HepG2 (cell line): ENCODE data around the gene KRTAP19-1. TPM values are rescaled to one million over a fixed set of nuclear protein-coding genes. Genes with fewer than 3 reads are reported as not detected.
"Not testable (repeated sequence)": the region's sequence is repeated elsewhere in the genome, so short reads cannot be mapped to it uniquely, and the experiment has no call there.

Experiments used
- ATAC-seq: fragments of 200-7000 bp; cut with Tn5 transposase; 3 replicates; pipeline ENCODE4 v1.9.1; 2020; ENCODE audit warnings: mild to moderate bottlenecking, moderate library complexity
- BruUV-seq: library from RNA; stranded (reverse); fragments of 400-500 nt; replicated peaks from 2 replicates; lab custom pipeline; 2021; lab: Mats Ljungman, UMichigan
- CTCF ChIA-PET: fragments of 300-600 bp; formaldehyde crosslinking; extraction: SDS; loops from one replicate; lab custom pipeline; 2021; ENCODE audit warnings: low total read pairs, inconsistent platforms, low intra/inter-chr PET ratio; lab: Yijun Ruan, JAX
- POLR2A ChIA-PET: fragments of 350-600 bp; sonication (Branson Sonifier 250); formaldehyde crosslinking; loops from one replicate; lab custom pipeline; 2020; ENCODE audit warnings: antibody characterized with exemption, inconsistent platforms; lab: Yijun Ruan, JAX
- DNase-seq: peaks from one replicate; pipeline ENCODE4 v3.0.0-alpha.2; 2015; ENCODE audit warnings: low spot score
- FAIRE-seq: peaks from 3 replicates; lab custom pipeline; 2011; peaks lifted over from hg19 to GRCh38; lab: Jason Lieb, UNC
- H2AFZ ChIP-seq: one replicate; pipeline ENCODE4 v1.6.1; 2011; ENCODE audit warnings: low read length, inconsistent platforms
- H3K27ac ChIP-seq: fragments of 300-600 bp; 3 replicates; pipeline ENCODE4 v1.8.0; 2011; ENCODE audit warnings: mixed run types, mild to moderate bottlenecking, mixed read lengths, low read length, inconsistent platforms; ENCODE audit not compliant: insufficient read depth; ENCODE audit errors: extremely low read length
- H3K27me3 ChIP-seq, 2 experiments: fragments of 200-600 bp in 1 of 2; 2 replicates in 1 of 2; 3 replicates in 1 of 2; pipeline versions ENCODE4 v1.6.0 to v1.8.0; 2011; ENCODE audit warnings: low read length in 2 of 2, mild to moderate bottlenecking in 2 of 2, moderate library complexity in 2 of 2, inconsistent platforms in 1 of 2; ENCODE audit not compliant: insufficient read depth in 2 of 2, control insufficient read depth in 1 of 2
- H3K36me3 ChIP-seq, 2 experiments: fragments of 200-600 bp in 1 of 2; replicated peaks in 1 of 2; 2 replicates in 1 of 2; 3 replicates in 1 of 2; pipeline versions ENCODE4 v1.5.1 to v1.8.0; 2011; ENCODE audit warnings: low read length in 2 of 2, inconsistent platforms in 1 of 2; ENCODE audit not compliant: insufficient read depth in 2 of 2, control insufficient read depth in 1 of 2
- H3K4me1 ChIP-seq: 2 replicates; pipeline ENCODE4 v1.5.1; 2012; ENCODE audit warnings: low read length, inconsistent platforms; ENCODE audit not compliant: insufficient read depth
- H3K4me2 ChIP-seq: 2 replicates; pipeline ENCODE4 v1.6.0; 2011; ENCODE audit warnings: low read depth, low read length, inconsistent platforms
- H3K4me3 ChIP-seq, 3 experiments: fragments of 200-600 bp in 1 of 3; sonication (generic), shearing (Covaris generic) in 1 of 3; replicated peaks in 1 of 3; 2 replicates each; pipeline ENCODE4 v1.5.1; 2011 to 2016; ENCODE audit warnings: low read length in 3 of 3, inconsistent platforms in 2 of 3, low read depth in 2 of 3, mild to moderate bottlenecking in 2 of 3, control low read depth in 1 of 3, mixed read lengths in 1 of 3; ENCODE audit not compliant: insufficient read depth in 1 of 3
- H3K79me2 ChIP-seq: one replicate; pipeline ENCODE4 v1.6.1; 2011; ENCODE audit warnings: low read length, inconsistent platforms; ENCODE audit not compliant: insufficient read depth
- H3K9ac ChIP-seq: 2 replicates; pipeline ENCODE4 v1.6.0; 2011; ENCODE audit warnings: mild to moderate bottlenecking, low read depth, low read length, inconsistent platforms; ENCODE audit not compliant: insufficient read depth
- H3K9me3 ChIP-seq: 2 replicates; pipeline ENCODE4 v1.5.1; 2012; ENCODE audit warnings: mild to moderate bottlenecking, low read length
- H4K20me1 ChIP-seq: 2 replicates; pipeline ENCODE4 v1.6.0; 2011; ENCODE audit warnings: inconsistent platforms, mild to moderate bottlenecking, low read length, moderate library complexity; ENCODE audit not compliant: insufficient read depth
- CBX1 ChIP-seq: IDR thresholded peaks from one replicate; pipeline ENCODE4 v1.6.1; 2016; ENCODE audit warnings: antibody characterized with exemption, low read depth
- FLYWCH1 ChIP-seq: sonication (generic); formaldehyde crosslinking; IDR thresholded peaks from 2 replicates; pipeline ENCODE4 v1.8.1; 2023; ENCODE audit warnings: mild to moderate bottlenecking, missing genetic modification reagents
- FOXA3 ChIP-seq: IDR thresholded peaks from 2 replicates; pipeline ENCODE4 v1.6.1; 2016; ENCODE audit warnings: missing genetic modification reagents, missing compliant biosample characterization
- FOXJ3 ChIP-seq: sonication (generic); formaldehyde crosslinking; IDR thresholded peaks from 2 replicates; pipeline ENCODE4 v1.4.0; 2020; ENCODE audit warnings: missing genetic modification reagents, mild to moderate bottlenecking, borderline replicate concordance
- MEIS1 ChIP-seq: sonication (generic); formaldehyde crosslinking; IDR thresholded peaks from 2 replicates; pipeline ENCODE4 v1.9.0; 2021; ENCODE audit warnings: mild to moderate bottlenecking, missing genetic modification reagents, moderate library complexity, borderline replicate concordance
- NR0B2 ChIP-seq: sonication (generic); formaldehyde crosslinking; IDR thresholded peaks from 2 replicates; pipeline ENCODE4 v1.4.0; 2020; ENCODE audit warnings: mild to moderate bottlenecking, missing genetic modification reagents
- ZNF235 ChIP-seq: sonication (generic); formaldehyde crosslinking; IDR thresholded peaks from 2 replicates; pipeline ENCODE4 v1.8.1; 2023; ENCODE audit warnings: mild to moderate bottlenecking, missing genetic modification reagents, borderline replicate concordance
- ZNF331 ChIP-seq: sonication (generic); formaldehyde crosslinking; IDR thresholded peaks from 2 replicates; pipeline ENCODE4 v1.4.0; 2020; ENCODE audit warnings: missing genetic modification reagents
- ZNF431 ChIP-seq: sonication (generic); formaldehyde crosslinking; IDR thresholded peaks from 2 replicates; pipeline ENCODE4 v1.9.0; 2022; ENCODE audit warnings: missing genetic modification reagents, low read depth, mild to moderate bottlenecking, borderline replicate concordance
- ZNF501 ChIP-seq: sonication (generic); formaldehyde crosslinking; IDR thresholded peaks from 2 replicates; pipeline ENCODE4 v1.5.1; 2020; ENCODE audit warnings: mild to moderate bottlenecking, moderate library complexity, missing genetic modification reagents
- ZNF614 ChIP-seq: IDR thresholded peaks from 2 replicates; pipeline ENCODE4 v1.6.1; 2018; ENCODE audit warnings: missing biosample characterization, missing genetic modification reagents, inconsistent platforms, borderline replicate concordance
- WGBS: methylation state at CpG from one replicate; pipeline ENCODE4 v1.1.6; 2017; ENCODE audit warnings: low lambda C conversion rate; 5-methylcytosine and 5-hydroxymethylcytosine counted together
- in situ Hi-C: cut with HindIII; loops from 2 replicates; pipeline ENCODE4 v1.10.0; 2017; ENCODE audit warnings: low pct_unique_long_range_greater_than_20kb; ENCODE audit not compliant: extremely low pct_ligation_motif_present
- intact Hi-C: fragments of 100-400 bp; cut with micrococcal nuclease; formaldehyde crosslinking; loops from one replicate; pipeline ENCODE4 v1.10.0; 2022; ENCODE audit not compliant: unreplicated experiment
- polyA plus RNA-seq, 8 experiments: library from polyadenylated mRNA; depleted of rRNA in 3 of 8; stranded (reverse) in 7 of 8; unstranded in 1 of 8; fragments of >200 nt; fragmentation: Illumina TruSeq in 4 of 8; extraction: Trizol in 4 of 8; gene quantifications; 2 replicates each; pipeline versions ENCODE4 v1.2.1 to v1.2.3, GENCODE V29; 2011 to 2016; ENCODE audit warnings: low read depth in 4 of 8, missing spikeins in 1 of 8, mixed read lengths in 1 of 8; ENCODE audit not compliant: insufficient read depth in 1 of 8
- total RNA-seq, 5 experiments: library from RNA; depleted of rRNA; stranded (reverse); fragments of >200 nt; fragmentation: Illumina TruSeq; extraction: Trizol; gene quantifications; 2 replicates each; pipeline ENCODE4 v1.2.3, GENCODE V29; 2016; ENCODE audit warnings: low read depth in 1 of 5

KRTAP19-1 gene
- total and polyA plus RNA-seq, 2 of the 13 experiments (the other 11 are each of a cell fraction or from before 2014, with no cell fraction given) = not detected

GRCh38 chr21:30518876-30519275 lies 38.7 kb upstream of the KRTAP19-1 start:
- no peak for ATAC-seq
- TF ChIP-seq NR0B2 (CRISPR knock-in tag) = no peak
- no peak for TF ChIP-seq CBX1
- TF ChIP-seq ZNF331 (CRISPR knock-in tag) = no peak
- Histone ChIP-seq H4K20me1 (no peaks in the 10 kb centered on the region), H3K27me3 (no peaks in the 10 kb centered on the region), H3K79me2 (no peaks in the 10 kb centered on the region), H3K4me3 (no peak overlapping the region), H3K27ac (no peak overlapping the region), H2AFZ (no peak overlapping the region), H3K9me3 (peaks cover 95% of the 10 kb centered on the region), H3K4me2 (no peak overlapping the region), H3K4me1 (no peaks in the 10 kb centered on the region), H3K9ac (no peak overlapping the region), H3K36me3 (no peaks in the 10 kb centered on the region)
- no TSS peak for BruUV-seq
- in situ Hi-C loops (no loop called here), intact Hi-C loops (no loop called here)
- POLR2A ChIA-PET = no interaction called here
- CTCF ChIA-PET = no interaction called here
- FAIRE-seq = no peak
- DNase-seq = no peak
- 86% methylated on average over 1 of the region's 1 CpG for WGBS

- no peaks in the 10 kb centered on the region for H3K36me3 ChIP-seq
- DNase-seq (no peak), ATAC-seq (no peak), FAIRE-seq (no peak)
- H3K79me2 ChIP-seq = no peaks in the 10 kb centered on the region
- no peak overlapping the region for H3K9ac ChIP-seq
- H2AFZ ChIP-seq = no peak overlapping the region
- no peaks in the 10 kb centered on the region for H3K4me1 ChIP-seq
- no peak overlapping the region for H3K4me3 ChIP-seq
- BruUV-seq = no TSS peak
- intact Hi-C loops = no loop called here
- H3K27ac ChIP-seq = no peak overlapping the region
- no peaks in the 10 kb centered on the region for H3K27me3 ChIP-seq
- no peak overlapping the region for H3K4me2 ChIP-seq
- 0% methylated on average over 1 of the region's 1 CpG for WGBS
- no peak for TF ChIP-seq CBX1
- no peak for TF ChIP-seq MEIS1
- TF ChIP-seq FOXA3 (CRISPR knock-in tag) = no peak
- TF ChIP-seq ZNF614 (CRISPR knock-in tag) = no peak
- no peak for TF ChIP-seq ZNF235 (CRISPR knock-in tag)
- TF ChIP-seq FLYWCH1 (CRISPR knock-in tag) = no peak
- TF ChIP-seq ZNF431 (CRISPR knock-in tag) = no peak
- no peak for TF ChIP-seq ZNF501 (CRISPR knock-in tag)
- TF ChIP-seq FOXJ3 (CRISPR knock-in tag) = no peak
- in situ Hi-C loops = no loop called here
- no peaks in the 10 kb centered on the region for H4K20me1 ChIP-seq
- ChIA-PET POLR2A (no interaction called here), CTCF (no interaction called here)
- peaks cover 94% of the 10 kb centered on the region for H3K9me3 ChIP-seq
These were observed 35.5 kb upstream of the KRTAP19-1 start for GRCh38 chr21:30515681-30516080.

GRCh38 chr21:30505621-30506205 lies 25.5 kb upstream of the KRTAP19-1 start:
- 3% methylated on average over 4 of the region's 4 CpGs for WGBS
- BruUV-seq, CTCF ChIA-PET, H3K36me3 ChIP-seq, H2AFZ ChIP-seq, H4K20me1 ChIP-seq, H3K9ac ChIP-seq, in situ Hi-C loops, H3K4me3 ChIP-seq, ATAC-seq, H3K27me3 ChIP-seq, FAIRE-seq, DNase-seq, H3K4me1 ChIP-seq, POLR2A ChIA-PET, intact Hi-C loops, H3K4me2 ChIP-seq, H3K79me2 ChIP-seq, H3K27ac ChIP-seq: not testable (repeated sequence)
- peaks cover 87% of the 10 kb centered on the region for H3K9me3 ChIP-seq
